ENCODE results near the gene S100A6. TPM values are rescaled to one million over a fixed set of nuclear protein-coding genes. Genes with fewer than 3 reads are reported as not detected.

The S100A6 gene
- total RNA-seq, 1 donor from 2014 or later = 1.1 TPM

DNA sequence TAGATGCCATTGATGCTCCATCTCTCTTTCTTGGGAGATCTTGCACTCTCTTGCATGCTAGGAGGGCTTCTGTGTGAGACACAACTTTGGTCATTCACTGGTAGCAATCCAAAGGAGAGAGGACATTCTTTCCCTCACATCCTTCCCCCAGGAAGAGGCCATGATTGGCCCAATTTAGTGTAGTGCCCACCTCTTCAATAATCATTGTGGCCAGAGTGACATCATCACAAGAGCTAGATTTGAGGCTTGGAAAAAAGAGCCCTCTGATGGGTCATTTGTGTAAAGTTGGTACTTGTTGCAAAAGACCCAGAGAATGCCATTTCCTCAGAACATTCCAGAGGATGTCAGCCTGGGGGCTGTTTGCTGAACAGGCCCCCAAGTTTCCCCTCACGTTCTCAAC, 30.2 kb downstream of the S100A6 start:
- Mint-ChIP-seq H3K27me3 (ENCODE audit: unreplicated experiment) (peaks cover 8% of the 10 kb centered on the region), H3K9me3 (ENCODE audit: unreplicated experiment) (no peaks in the 10 kb centered on the region), H3K36me3 (ENCODE audit: unreplicated experiment) (no peaks in the 10 kb centered on the region), H3K4me1 (ENCODE audit: unreplicated experiment) (peaks cover 24% of the 10 kb centered on the region), H3K4me3 (ENCODE audit: unreplicated experiment) (no peak overlapping the region), H3K27ac (ENCODE audit: unreplicated experiment) (no peak overlapping the region)
- no peak for DNase-seq (ENCODE audit: extremely low spot score, unreplicated experiment)
- TF ChIP-seq, protein P1, sequence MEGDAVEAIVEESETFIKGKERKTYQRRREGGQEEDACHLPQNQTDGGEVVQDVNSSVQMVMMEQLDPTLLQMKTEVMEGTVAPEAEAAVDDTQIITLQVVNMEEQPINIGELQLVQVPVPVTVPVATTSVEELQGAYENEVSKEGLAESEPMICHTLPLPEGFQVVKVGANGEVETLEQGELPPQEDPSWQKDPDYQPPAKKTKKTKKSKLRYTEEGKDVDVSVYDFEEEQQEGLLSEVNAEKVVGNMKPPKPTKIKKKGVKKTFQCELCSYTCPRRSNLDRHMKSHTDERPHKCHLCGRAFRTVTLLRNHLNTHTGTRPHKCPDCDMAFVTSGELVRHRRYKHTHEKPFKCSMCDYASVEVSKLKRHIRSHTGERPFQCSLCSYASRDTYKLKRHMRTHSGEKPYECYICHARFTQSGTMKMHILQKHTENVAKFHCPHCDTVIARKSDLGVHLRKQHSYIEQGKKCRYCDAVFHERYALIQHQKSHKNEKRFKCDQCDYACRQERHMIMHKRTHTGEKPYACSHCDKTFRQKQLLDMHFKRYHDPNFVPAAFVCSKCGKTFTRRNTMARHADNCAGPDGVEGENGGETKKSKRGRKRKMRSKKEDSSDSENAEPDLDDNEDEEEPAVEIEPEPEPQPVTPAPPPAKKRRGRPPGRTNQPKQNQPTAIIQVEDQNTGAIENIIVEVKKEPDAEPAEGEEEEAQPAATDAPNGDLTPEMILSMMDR (IDR thresholded peaks at IDR 0.05) = no peak

DNA sequence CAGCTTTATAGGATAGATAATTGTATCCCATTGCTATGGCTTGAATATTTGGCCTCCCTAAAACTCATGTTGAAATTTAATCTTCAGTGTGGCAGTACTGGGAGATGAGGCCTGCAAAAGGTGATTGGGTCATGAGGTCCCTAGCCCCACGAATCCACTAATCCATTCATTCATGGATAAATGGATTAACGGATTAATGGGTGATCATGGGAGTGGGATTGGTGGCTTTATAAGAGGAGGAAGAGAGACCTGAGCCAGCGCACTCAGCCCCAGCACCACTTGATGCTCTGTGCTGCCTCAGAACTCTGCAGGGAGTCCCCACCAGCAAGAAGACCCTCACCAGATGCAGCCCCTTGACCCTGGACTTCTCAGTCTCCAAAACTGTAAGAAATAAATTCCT, 32.0 kb downstream of the S100A6 start:
- H3K9me3 Mint-ChIP-seq (ENCODE audit: unreplicated experiment) = no peaks in the 10 kb centered on the region
- no peak overlapping the region for H3K27ac Mint-ChIP-seq (ENCODE audit: unreplicated experiment)
- H3K4me3 Mint-ChIP-seq (ENCODE audit: unreplicated experiment) = no peak overlapping the region
- H3K27me3 Mint-ChIP-seq (ENCODE audit: unreplicated experiment) = peaks cover 25% of the 10 kb centered on the region
- no peaks in the 10 kb centered on the region for H3K36me3 Mint-ChIP-seq (ENCODE audit: unreplicated experiment)
- TF ChIP-seq, protein P1 (IDR thresholded peaks at IDR 0.05) = no peak
- peaks cover 24% of the 10 kb centered on the region for H3K4me1 Mint-ChIP-seq (ENCODE audit: unreplicated experiment)
- DNase-seq (ENCODE audit: extremely low spot score, unreplicated experiment) = no peak

DNA sequence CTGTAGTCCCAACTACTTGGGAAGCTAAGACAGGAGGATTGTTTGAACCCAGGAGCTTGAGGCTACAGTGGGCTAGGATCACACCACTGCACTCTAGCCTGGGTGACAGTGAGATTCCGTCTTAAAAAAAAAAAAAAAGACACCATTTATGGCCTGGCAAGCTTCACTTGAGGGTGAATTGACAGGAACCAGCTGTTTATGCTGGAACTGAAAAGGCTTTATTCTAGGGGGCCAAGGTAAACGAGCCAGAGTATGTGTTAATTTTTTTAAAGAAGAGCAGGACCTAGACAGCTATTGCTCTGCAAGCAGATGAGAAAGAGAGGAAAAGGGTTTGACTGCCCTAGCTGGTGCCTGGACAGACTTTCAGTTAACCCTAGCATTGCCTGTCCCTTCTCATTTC, 37.0 kb downstream of the S100A6 start:
- TF ChIP-seq, protein P1 (IDR thresholded peaks at IDR 0.05) = no peak
- H3K27me3 Mint-ChIP-seq (ENCODE audit: unreplicated experiment) = peaks cover 62% of the 10 kb centered on the region
- H3K4me1 Mint-ChIP-seq (ENCODE audit: unreplicated experiment) = no peaks in the 10 kb centered on the region
- H3K27ac Mint-ChIP-seq (ENCODE audit: unreplicated experiment) = no peak overlapping the region
- H3K4me3 Mint-ChIP-seq (ENCODE audit: unreplicated experiment) = no peak overlapping the region
- H3K36me3 Mint-ChIP-seq (ENCODE audit: unreplicated experiment) = no peaks in the 10 kb centered on the region
- H3K9me3 Mint-ChIP-seq (ENCODE audit: unreplicated experiment) = no peaks in the 10 kb centered on the region
- DNase-seq (ENCODE audit: extremely low spot score, unreplicated experiment) = no peak

DNA sequence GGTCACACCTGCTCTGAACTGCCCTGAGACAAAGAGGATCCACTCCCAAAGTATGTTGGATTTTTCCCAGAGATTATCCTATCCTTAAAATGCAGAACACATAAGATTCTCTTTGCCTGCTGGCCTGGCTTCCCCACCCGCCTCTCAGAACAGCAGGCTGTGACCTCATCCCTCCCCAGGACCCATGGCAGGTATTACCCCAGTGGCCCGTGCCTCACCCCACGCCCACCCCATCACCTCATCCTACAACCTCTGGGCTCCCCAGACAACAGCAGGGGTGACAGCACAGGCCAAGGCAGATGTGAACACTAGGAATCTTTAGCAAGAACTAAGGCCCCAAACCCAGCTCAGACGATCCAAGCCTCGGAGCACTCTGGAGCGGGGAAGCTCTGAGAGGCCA, 40.3 kb downstream of the S100A6 start:
- DNase-seq (ENCODE audit: extremely low spot score, unreplicated experiment) = no peak
- Mint-ChIP-seq H3K27ac (ENCODE audit: unreplicated experiment) (no peak overlapping the region), H3K27me3 (ENCODE audit: unreplicated experiment) (peaks cover 69% of the 10 kb centered on the region), H3K4me1 (ENCODE audit: unreplicated experiment) (no peaks in the 10 kb centered on the region), H3K36me3 (ENCODE audit: unreplicated experiment) (no peaks in the 10 kb centered on the region), H3K9me3 (ENCODE audit: unreplicated experiment) (no peaks in the 10 kb centered on the region), H3K4me3 (ENCODE audit: unreplicated experiment) (no peak overlapping the region)
- TF ChIP-seq, protein P1 (IDR thresholded peaks at IDR 0.05) = no peak

DNA sequence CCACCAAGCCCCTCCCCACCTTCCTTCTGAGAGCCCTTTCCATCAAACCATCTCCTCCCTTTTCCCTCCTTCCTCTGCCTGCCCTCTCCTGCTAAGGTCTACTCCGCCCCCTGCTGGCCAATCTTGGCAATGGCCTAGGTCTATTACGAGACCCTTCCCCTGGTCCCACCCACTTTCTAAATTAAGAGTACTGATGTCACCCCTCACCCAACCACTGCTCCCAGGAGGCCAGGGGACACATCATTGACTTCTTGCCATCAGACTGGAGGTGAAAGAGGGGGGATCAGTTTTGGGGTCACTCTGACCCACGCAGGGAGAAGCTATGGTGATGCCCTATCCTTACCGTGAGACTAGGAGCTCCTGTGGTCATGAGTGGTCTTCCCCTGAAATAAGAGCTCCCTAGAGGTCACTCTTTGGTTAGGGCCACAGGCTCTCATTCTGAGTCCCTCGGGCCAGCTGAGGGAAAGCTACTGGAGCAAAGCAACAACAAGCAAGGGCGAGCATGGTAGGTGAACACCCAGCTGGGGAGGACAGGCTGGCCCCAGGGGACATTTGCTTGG, 40.7 kb downstream of the S100A6 start:
- peak; percentile 93 for DNase-seq (ENCODE audit: extremely low spot score, unreplicated experiment)
- H3K4me3 Mint-ChIP-seq (ENCODE audit: unreplicated experiment) = no peak overlapping the region
- H3K4me1 Mint-ChIP-seq (ENCODE audit: unreplicated experiment) = no peaks in the 10 kb centered on the region
- no peaks in the 10 kb centered on the region for H3K36me3 Mint-ChIP-seq (ENCODE audit: unreplicated experiment)
- H3K9me3 Mint-ChIP-seq (ENCODE audit: unreplicated experiment) = no peaks in the 10 kb centered on the region
- peaks cover 64% of the 10 kb centered on the region for H3K27me3 Mint-ChIP-seq (ENCODE audit: unreplicated experiment)
- H3K27ac Mint-ChIP-seq (ENCODE audit: unreplicated experiment) = no peak overlapping the region
- TF ChIP-seq, protein P1 (IDR thresholded peaks at IDR 0.05) = peak; percentile 91

Measured in osteocyte (in vitro differentiated cells).